Karpas-422 (cell line): ENCODE data around the gene MYBPH. TPM values are rescaled to one million over a fixed set of nuclear protein-coding genes. Genes with fewer than 3 reads are reported as not detected.

Experiments
- DNase-seq: peaks from one replicate; pipeline ENCODE4 v3.0.0-alpha.2; 2015
- H2AFZ ChIP-seq: fragments of 200-600 bp; sonication (generic); 2 replicates; pipeline ENCODE4 v1.6.1; 2014; ENCODE audit warnings: antibody characterized with exemption, low read length, mixed read lengths
- H3K27ac ChIP-seq: fragments of 200-600 bp; sonication (generic); 2 replicates; pipeline ENCODE4 v1.5.1; 2014; ENCODE audit warnings: mild to moderate bottlenecking, low read length, moderate library complexity
- H3K27me3 ChIP-seq: fragments of 200-600 bp; sonication (generic); 2 replicates; pipeline ENCODE4 v1.6.1; 2014; ENCODE audit warnings: low read length, mixed read lengths
- H3K36me3 ChIP-seq: fragments of 200-600 bp; sonication (generic); 2 replicates; pipeline ENCODE4 v1.6.1; 2014; ENCODE audit warnings: low read length, mixed read lengths; ENCODE audit not compliant: insufficient read depth
- H3K4me1 ChIP-seq: fragments of 200-600 bp; sonication (generic); 2 replicates; pipeline ENCODE4 v1.6.1; 2014; ENCODE audit warnings: mild to moderate bottlenecking, low read length, mixed read lengths
- H3K4me2 ChIP-seq: fragments of 200-600 bp; sonication (generic); 2 replicates; pipeline ENCODE4 v1.6.1; 2014; ENCODE audit warnings: low read length, low read depth, mild to moderate bottlenecking; ENCODE audit not compliant: poor library complexity, severe bottlenecking
- H3K4me3 ChIP-seq: fragments of 200-600 bp; sonication (generic); 2 replicates; pipeline ENCODE4 v1.5.1; 2014; ENCODE audit warnings: mild to moderate bottlenecking, antibody characterized with exemption, low read length, mixed read lengths
- H3K79me2 ChIP-seq: fragments of 200-600 bp; sonication (generic); 2 replicates; pipeline ENCODE4 v1.6.1; 2014; ENCODE audit warnings: mild to moderate bottlenecking, low read length, mixed read lengths
- H3K9ac ChIP-seq: fragments of 200-600 bp; sonication (generic); 2 replicates; pipeline ENCODE4 v1.6.0; 2014; ENCODE audit warnings: low read length
- H3K9me2 ChIP-seq: fragments of 200-600 bp; sonication (generic), shearing (Covaris generic); replicated peaks from 2 replicates; pipeline ENCODE4 v1.6.0; 2014; ENCODE audit warnings: mild to moderate bottlenecking, low read length, moderate library complexity; ENCODE audit not compliant: insufficient read depth
- H3K9me3 ChIP-seq: fragments of 300-700, 200-600 bp; sonication (generic); 2 replicates; pipeline ENCODE4 v1.6.1; 2014; ENCODE audit warnings: low read length, mixed read lengths
- H4K20me1 ChIP-seq: fragments of 200-600 bp; sonication (generic); 2 replicates; pipeline ENCODE4 v1.6.1; 2014; ENCODE audit warnings: mild to moderate bottlenecking, antibody characterized with exemption, low read length, low read depth; ENCODE audit not compliant: insufficient read depth
- total RNA-seq: library from RNA; depleted of rRNA; stranded (reverse); fragments of >200 nt; shearing (Covaris generic); gene quantifications from 2 replicates; pipeline ENCODE4 v1.2.3, GENCODE V29; 2014; ENCODE audit warnings: low replicate concordance

The MYBPH gene
- total RNA-seq, 1 experiment from 2014 or later: 52.4 TPM

- Histone ChIP-seq H3K9me3 (no peaks in the 10 kb centered on the region), H3K27ac (no peak within 1 kb of the TSS), H3K4me1 (no peaks in the 10 kb centered on the region), H3K4me3 (no peak within 1 kb of the TSS), H3K9ac (no peak within 1 kb of the TSS), H3K36me3 (no peaks in the 10 kb centered on the region), H3K27me3 (no peaks in the 10 kb centered on the region), H2AFZ (no peak within 1 kb of the TSS), H3K4me2 (no peak within 1 kb of the TSS), H3K79me2 (no peaks in the 10 kb centered on the region), H3K9me2 (no peaks in the 10 kb centered on the region), H4K20me1 (no peaks in the 10 kb centered on the region)
- no peak for DNase-seq
Observed at GRCh38 chr1:203127666-203128430, 47.8 kb downstream of the MYBPH start, which contains the start of gene ADORA1. ADORA1 (plus strand) TSS chr1:203127726; CDS start chr1:203128842, 1,116 bp downstream.

GRCh38 chr1:203126866-203127665, 48.6 kb downstream of the MYBPH start:
- H4K20me1 ChIP-seq: no peaks in the 10 kb centered on the region
- H3K27me3 ChIP-seq: no peaks in the 10 kb centered on the region
- no peak for DNase-seq
- H3K4me3 ChIP-seq: no peak overlapping the region
- no peaks in the 10 kb centered on the region for H3K4me1 ChIP-seq
- no peaks in the 10 kb centered on the region for H3K9me2 ChIP-seq
- no peaks in the 10 kb centered on the region for H3K36me3 ChIP-seq
- no peak overlapping the region for H3K4me2 ChIP-seq
- no peak overlapping the region for H2AFZ ChIP-seq
- H3K79me2 ChIP-seq: no peaks in the 10 kb centered on the region
- no peak overlapping the region for H3K9ac ChIP-seq
- H3K27ac ChIP-seq: no peak overlapping the region
- H3K9me3 ChIP-seq: no peaks in the 10 kb centered on the region

- Histone ChIP-seq H3K36me3 (no peaks in the 10 kb centered on the region), H3K4me2 (no peak overlapping the region), H3K9me2 (no peaks in the 10 kb centered on the region), H3K27ac (no peak overlapping the region), H3K27me3 (no peaks in the 10 kb centered on the region), H3K4me3 (no peak overlapping the region), H2AFZ (no peak overlapping the region), H3K9ac (no peak overlapping the region), H3K79me2 (no peaks in the 10 kb centered on the region), H3K4me1 (no peaks in the 10 kb centered on the region), H3K9me3 (no peaks in the 10 kb centered on the region), H4K20me1 (no peaks in the 10 kb centered on the region)
- DNase-seq: peak; percentile 54
Observed at GRCh38 chr1:203126151-203126865, 49.3 kb downstream of the MYBPH start.

GRCh38 chr1:203124546-203125317, 50.9 kb downstream of the MYBPH start:
- H3K9ac ChIP-seq: no peak overlapping the region
- no peaks in the 10 kb centered on the region for H3K27me3 ChIP-seq
- no peaks in the 10 kb centered on the region for H3K36me3 ChIP-seq
- H3K4me1 ChIP-seq: no peaks in the 10 kb centered on the region
- no peak overlapping the region for H3K27ac ChIP-seq
- H3K79me2 ChIP-seq: no peaks in the 10 kb centered on the region
- DNase-seq: no peak
- H3K9me3 ChIP-seq: no peaks in the 10 kb centered on the region
- H4K20me1 ChIP-seq: no peaks in the 10 kb centered on the region
- no peak overlapping the region for H2AFZ ChIP-seq
- no peak overlapping the region for H3K4me2 ChIP-seq
- H3K4me3 ChIP-seq: no peak overlapping the region
- no peaks in the 10 kb centered on the region for H3K9me2 ChIP-seq

DNA sequence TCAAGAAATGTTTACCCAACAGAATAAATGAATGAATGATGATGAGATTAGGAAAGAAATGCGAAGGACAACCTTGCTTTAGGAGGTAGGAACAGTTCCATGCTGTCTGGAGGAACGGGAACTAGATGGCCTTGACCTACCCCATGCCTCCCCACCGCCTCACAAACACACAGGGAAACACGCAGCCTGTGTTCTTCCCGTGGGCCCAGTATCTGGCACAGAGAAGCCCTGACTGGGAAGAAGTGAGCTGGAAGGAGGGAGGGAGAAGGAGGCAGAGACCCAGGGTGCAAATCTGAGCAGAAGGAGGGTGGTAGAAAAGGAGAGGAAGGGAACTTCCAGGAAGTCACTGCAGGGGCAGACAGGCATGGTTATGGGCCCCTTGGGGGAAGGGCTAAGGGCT, 51.6 kb downstream of the MYBPH start:
- Histone ChIP-seq H3K4me2 (no peak overlapping the region), H3K36me3 (no peaks in the 10 kb centered on the region), H3K9ac (no peak overlapping the region), H3K79me2 (no peaks in the 10 kb centered on the region), H3K4me1 (no peaks in the 10 kb centered on the region), H2AFZ (no peak overlapping the region), H3K4me3 (no peak overlapping the region), H3K9me3 (no peaks in the 10 kb centered on the region), H3K27ac (no peak overlapping the region), H3K27me3 (no peaks in the 10 kb centered on the region), H3K9me2 (no peaks in the 10 kb centered on the region), H4K20me1 (no peaks in the 10 kb centered on the region)
- no peak for DNase-seq

DNA sequence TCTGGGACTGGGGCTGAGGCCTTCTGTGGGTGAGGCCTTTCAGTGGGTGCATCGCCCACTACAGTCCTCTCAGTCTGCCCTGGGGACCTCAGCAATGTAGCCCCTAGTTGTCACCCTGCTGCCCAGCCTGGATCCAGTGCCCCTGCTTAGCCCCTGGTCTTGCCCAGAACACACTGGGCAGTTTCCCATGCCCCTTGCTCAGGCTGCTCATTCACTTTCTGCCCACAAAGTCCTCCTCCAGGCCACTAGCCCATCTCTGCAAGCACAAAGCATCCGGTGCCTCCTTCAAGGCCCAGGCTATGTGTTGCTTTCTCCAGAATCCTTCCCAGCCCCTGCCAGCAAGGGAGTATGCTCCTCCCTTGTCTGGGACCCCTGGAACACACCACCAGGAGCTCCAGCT, 53.5 kb downstream of the MYBPH start:
- Histone ChIP-seq H3K9me2 (no peaks in the 10 kb centered on the region), H3K27me3 (no peaks in the 10 kb centered on the region), H3K36me3 (no peaks in the 10 kb centered on the region), H4K20me1 (no peaks in the 10 kb centered on the region), H3K4me1 (no peaks in the 10 kb centered on the region), H2AFZ (no peak overlapping the region), H3K4me3 (no peak overlapping the region), H3K9me3 (no peaks in the 10 kb centered on the region), H3K79me2 (no peaks in the 10 kb centered on the region), H3K4me2 (no peak overlapping the region), H3K9ac (no peak overlapping the region), H3K27ac (no peak overlapping the region)
- no peak for DNase-seq

- Histone ChIP-seq H3K36me3 (no peaks in the 10 kb centered on the region), H3K9me2 (no peaks in the 10 kb centered on the region), H3K79me2 (no peaks in the 10 kb centered on the region), H3K9ac (no peak overlapping the region), H3K4me2 (no peak overlapping the region), H2AFZ (no peak overlapping the region), H3K9me3 (no peaks in the 10 kb centered on the region), H4K20me1 (no peaks in the 10 kb centered on the region), H3K27me3 (no peaks in the 10 kb centered on the region), H3K4me1 (peaks cover 1% of the 10 kb centered on the region), H3K27ac (no peak overlapping the region), H3K4me3 (no peak overlapping the region)
- DNase-seq: no peak
Observed at GRCh38 chr1:203121186-203122015, 54.2 kb downstream of the MYBPH start.
